GM19099 (cell line): ENCODE data around the gene LAMA3.

Experiments
- POLR2A ChIP-seq: IDR thresholded peaks from 3 replicates; pipeline ENCODE4 v1.6.1; 2011; ENCODE audit warnings: low read depth; ENCODE audit not compliant: insufficient read length; ENCODE audit errors: extremely low read depth

LAMA3 gene

GRCh38 chr18:23935804-23936203 lies 246.6 kb downstream of the LAMA3 start:
- TF ChIP-seq POLR2A = no peak

- TF ChIP-seq POLR2A = no peak
Observed at GRCh38 chr18:23936381-23936958, 247.2 kb downstream of the LAMA3 start.

GRCh38 chr18:23938043-23938756 lies 248.9 kb downstream of the LAMA3 start:
- TF ChIP-seq POLR2A = no peak

GRCh38 chr18:23938901-23939341 lies 249.7 kb downstream of the LAMA3 start:
- TF ChIP-seq POLR2A = no peak

GRCh38 chr18:23939366-23939765 lies 250.1 kb downstream of the LAMA3 start:
- no peak for TF ChIP-seq POLR2A

GRCh38 chr18:23939896-23940295 lies 250.6 kb downstream of the LAMA3 start:
- no peak for TF ChIP-seq POLR2A

- no peak for TF ChIP-seq POLR2A
Observed at GRCh38 chr18:23941791-23942190, 252.5 kb downstream of the LAMA3 start.

GRCh38 chr18:23943104-23943503 lies 253.9 kb downstream of the LAMA3 start:
- no peak for TF ChIP-seq POLR2A

GRCh38 chr18:23943903-23944624 lies 254.8 kb downstream of the LAMA3 start:
- TF ChIP-seq POLR2A = no peak

GRCh38 chr18:23945416-23946079 lies 256.3 kb downstream of the LAMA3 start:
- TF ChIP-seq POLR2A = no peak

GRCh38 chr18:23949863-23950262 lies 260.6 kb downstream of the LAMA3 start:
- TF ChIP-seq POLR2A = no peak

GRCh38 chr18:23950644-23951043 lies 261.4 kb downstream of the LAMA3 start:
- no peak for TF ChIP-seq POLR2A

- no peak for TF ChIP-seq POLR2A
Observed at GRCh38 chr18:23951206-23951605, 262.0 kb downstream of the LAMA3 start.

GRCh38 chr18:23953984-23954383 lies 264.7 kb downstream of the LAMA3 start:
- no peak for TF ChIP-seq POLR2A

GRCh38 chr18:23956483-23956882 lies 267.2 kb downstream of the LAMA3 start:
- TF ChIP-seq POLR2A = no peak
